GM12874 (cell line): Measurements from ENCODE around the gene YKT6.

Experiments used
- TF ChIP-seq, protein P1 (sequence below): IDR thresholded peaks from 2 replicates; pipeline ENCODE4 v1.5.1; 2011; ENCODE audit warnings: low read depth, mild to moderate bottlenecking, control low read depth, low read length, moderate library complexity; ENCODE audit not compliant: insufficient read depth

The YKT6 gene

DNA sequence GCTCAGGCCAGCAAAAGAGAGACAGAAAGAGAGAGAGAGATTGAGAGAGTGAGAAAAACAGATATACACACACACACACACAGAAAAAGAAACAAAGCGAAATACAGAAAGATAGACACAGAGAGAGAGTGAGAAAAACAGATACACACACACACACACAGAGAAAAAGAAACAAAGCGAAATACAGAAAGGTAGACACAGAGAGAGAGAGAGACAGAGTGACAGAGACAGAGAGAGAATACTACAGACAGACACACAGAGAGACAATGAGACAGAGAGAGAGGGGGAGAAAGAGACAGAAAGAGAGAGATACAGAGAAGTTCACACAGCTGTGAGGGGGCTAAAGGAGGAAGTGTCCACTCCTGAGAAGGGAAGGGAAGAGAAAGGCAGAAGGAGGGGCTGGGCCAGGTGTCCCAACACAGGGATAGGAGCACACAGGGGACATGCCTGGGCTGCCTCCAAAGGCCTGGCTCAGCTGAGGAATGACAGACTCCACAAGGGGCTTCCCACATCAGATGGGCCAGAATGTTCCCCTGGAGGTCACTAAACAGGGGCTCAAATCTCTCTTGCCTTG is 15.8 kb upstream of the YKT6 start:
- TF ChIP-seq, protein P1, sequence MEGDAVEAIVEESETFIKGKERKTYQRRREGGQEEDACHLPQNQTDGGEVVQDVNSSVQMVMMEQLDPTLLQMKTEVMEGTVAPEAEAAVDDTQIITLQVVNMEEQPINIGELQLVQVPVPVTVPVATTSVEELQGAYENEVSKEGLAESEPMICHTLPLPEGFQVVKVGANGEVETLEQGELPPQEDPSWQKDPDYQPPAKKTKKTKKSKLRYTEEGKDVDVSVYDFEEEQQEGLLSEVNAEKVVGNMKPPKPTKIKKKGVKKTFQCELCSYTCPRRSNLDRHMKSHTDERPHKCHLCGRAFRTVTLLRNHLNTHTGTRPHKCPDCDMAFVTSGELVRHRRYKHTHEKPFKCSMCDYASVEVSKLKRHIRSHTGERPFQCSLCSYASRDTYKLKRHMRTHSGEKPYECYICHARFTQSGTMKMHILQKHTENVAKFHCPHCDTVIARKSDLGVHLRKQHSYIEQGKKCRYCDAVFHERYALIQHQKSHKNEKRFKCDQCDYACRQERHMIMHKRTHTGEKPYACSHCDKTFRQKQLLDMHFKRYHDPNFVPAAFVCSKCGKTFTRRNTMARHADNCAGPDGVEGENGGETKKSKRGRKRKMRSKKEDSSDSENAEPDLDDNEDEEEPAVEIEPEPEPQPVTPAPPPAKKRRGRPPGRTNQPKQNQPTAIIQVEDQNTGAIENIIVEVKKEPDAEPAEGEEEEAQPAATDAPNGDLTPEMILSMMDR: no peak

DNA sequence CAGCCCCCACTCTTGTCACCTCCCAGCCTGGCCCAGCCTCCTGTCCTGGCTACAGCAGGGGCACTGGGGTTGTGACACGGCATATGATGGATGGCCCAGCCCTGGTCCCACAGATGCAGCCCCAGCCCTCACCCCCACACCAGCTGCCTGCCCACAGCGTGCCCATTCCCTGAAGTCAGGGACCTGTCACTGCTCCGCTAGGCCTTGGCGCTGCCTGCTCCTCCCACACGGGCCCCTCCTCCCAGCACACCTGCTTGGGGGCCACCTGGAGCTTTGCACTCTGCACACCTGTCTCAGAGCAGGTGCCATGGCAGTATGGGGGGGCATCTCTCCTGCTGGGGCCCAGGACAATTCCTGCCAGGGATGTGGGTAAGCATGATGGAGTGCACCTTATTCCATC is 15.0 kb upstream of the YKT6 start:
- TF ChIP-seq, protein P1: no peak

DNA sequence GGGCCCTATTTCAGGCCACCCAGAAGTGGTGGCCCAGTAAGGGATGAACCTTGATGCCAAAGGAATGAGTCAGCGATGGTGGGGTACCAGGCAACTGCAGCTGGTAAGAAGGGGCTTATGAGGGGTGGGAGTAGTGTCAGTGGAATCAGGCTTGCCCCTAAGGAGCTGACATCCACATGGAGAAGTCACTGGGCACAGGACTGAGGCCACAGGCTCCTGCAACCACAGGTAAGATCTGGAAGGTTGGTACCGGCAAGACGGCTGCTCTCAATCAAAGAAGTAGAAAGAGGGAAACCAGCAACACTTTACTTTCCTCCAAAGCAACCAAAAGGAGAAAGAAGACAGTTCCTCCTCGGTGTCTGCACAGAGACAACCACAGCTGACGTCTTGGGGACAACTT is 14.0 kb upstream of the YKT6 start:
- TF ChIP-seq, protein P1: no peak

DNA sequence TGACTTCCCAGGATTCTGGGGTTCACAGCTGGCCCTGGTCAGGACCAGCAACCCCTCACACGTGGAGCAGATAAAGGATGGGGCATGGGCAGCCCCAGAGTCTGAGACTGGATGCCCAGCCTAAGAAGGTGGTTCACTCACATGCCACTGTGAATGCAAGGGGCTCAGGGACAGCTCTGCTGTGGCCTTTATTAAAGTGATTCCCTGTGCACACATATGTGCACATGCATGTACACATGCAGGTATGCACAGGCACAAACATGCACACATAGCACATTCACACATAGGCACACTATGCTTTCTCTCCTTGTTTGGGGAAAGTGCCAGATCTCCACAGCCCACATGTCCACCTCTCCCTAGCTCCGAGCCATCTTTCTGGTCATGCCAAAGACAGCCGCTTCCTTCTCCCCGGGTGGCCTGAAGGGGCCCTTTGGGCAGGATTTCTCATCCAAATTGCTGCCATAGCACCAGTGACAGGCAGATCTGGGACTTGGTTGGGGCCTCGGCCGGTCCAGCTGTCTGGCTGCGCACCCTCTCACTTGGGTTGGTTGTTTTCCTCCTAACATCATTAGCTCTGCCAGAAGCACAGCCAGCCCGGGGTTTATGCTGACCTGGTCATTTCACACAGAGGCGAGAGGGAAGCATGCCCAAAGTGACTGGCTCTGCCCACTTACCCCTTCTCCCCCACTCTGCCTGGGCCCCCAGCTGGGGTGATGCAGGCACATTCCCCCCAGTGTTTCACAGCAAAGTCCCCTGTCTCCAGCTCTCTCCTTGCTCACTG is 13.0 kb upstream of the YKT6 start:
- TF ChIP-seq, protein P1: no peak

DNA sequence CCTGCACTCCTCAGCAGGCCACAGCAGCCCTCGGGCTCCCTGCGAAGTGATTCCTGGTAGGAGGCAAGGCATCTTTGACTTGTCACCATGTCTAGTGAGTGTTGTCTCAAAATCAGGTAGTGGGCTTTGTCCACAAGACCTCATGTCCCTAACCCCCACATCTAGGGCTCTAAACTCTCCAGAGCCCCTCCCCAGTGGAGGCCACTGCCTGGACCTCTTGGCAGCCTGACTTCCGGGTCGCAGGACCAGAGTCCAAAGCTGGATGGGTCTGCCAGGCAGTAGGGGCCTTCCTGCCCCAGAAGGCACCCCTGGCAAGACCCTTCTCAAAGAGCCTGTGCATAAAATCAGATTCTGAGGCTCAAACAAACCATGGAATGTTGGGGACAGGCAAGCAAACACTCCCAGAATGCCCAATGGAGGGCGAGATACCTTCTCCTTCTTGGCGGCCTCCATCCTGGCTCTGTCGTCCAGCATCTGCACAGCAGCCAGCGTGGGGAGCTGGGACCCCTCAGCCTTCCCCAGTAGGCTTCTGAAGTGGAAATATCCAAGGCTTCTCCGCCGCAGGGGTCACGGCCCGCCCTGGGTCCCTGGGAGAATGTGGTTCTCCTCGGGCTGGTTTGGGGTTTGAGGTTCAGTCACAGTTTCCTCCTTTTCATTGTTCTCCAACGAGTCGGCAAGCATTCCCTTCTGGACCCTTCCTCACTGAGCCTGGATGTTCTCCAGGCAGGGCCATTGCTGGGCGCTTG is 12.1 kb upstream of the YKT6 start:
- TF ChIP-seq, protein P1: no peak

DNA sequence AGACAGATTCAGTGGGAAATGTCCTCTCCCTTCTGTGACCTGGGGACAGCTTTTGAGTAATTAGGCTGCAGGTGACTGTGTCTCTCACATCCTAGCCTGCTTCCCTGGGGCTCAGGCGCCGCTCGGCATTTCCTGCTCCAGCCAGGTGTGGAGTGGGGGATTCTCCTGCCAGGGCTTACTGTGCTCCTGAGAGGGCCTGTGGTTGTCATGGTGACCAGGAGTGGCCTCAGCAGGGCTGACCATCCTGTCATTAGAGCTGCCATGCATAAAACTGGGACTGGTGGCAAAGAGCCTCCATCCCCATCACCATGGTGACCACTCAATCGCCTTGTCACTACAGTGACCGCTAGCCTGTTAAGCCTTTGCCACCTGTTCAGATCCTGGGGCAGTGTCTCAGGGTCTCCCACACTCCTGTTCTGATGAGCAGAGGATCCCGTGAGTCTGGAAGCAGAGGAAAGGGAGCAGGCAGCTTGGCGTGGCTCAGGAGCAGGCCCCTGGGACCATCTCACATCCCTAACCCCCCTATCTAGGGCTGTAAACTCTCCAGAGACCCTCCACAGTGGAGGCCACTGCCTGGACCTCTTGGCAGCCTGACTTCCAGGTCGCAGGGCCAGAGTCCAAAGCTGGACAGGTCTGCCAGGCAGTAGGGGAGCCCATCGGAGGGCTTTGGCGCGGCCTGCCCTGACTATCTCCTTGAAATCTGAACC is 11.3 kb upstream of the YKT6 start, which contains the start of gene GCK:
TSS of gene GCK (minus strand) at position 154 of the 707 bp plus-strand sequence. CDS start 486 bp downstream, outside the sequence.
- TF ChIP-seq, protein P1: no peak
